Esophagus squamous epithelium (tissue), 4 donors: ENCODE measurements around the gene CCM2L.

ENCODE experiments used
- POLR2A ChIP-seq, 4 donors: fragments of 450-650 bp; IDR thresholded peaks; one replicate each; pipeline ENCODE4 v1.6.1; 2017; ENCODE audit warnings: antibody characterized with exemption in 4 of 4, mild to moderate bottlenecking in 4 of 4, moderate library complexity in 3 of 4
- TF ChIP-seq, protein P1 (sequence below), 6 experiments: fragments of 450-650 bp in 4 of 6; fragments of 200-600 bp in 2 of 6; sonication (generic) in 2 of 6; IDR thresholded peaks; one replicate each; pipeline ENCODE4 v1.5.1; 2016 to 2019; ENCODE audit warnings: antibody characterized with exemption in 6 of 6, mild to moderate bottlenecking in 4 of 6, moderate library complexity in 4 of 6

DNA sequence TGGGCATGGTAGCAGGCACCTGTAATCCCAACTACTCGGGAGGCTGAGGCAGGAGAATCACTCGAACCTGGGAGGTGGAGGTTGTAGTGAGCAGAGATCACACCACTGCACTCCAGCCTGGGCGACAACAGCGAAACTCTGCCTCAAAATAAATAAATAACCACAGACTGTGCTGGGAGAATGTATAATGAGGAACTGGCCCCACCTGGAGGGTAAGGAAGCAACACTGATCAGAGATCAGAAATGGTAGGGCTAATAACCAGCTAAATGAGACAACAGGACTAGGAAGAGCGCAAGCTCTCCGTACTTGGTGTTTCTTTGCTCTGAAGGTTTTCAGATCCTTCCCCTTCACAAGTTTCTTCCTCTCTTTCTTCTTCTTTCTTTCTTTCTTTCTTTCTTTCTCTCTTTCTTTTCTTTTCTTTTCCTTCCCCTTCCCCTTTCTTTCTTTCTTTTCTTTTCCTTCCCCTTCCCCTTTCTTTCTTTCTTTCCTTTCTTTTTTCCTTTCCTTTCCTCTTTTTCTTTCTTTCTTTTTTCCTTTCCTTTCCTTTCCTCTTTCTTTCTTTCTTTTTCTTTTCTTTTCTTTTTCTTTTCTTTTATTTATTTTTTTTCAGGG, 14.6 kb downstream of the CCM2L start:
- TF ChIP-seq, protein P1, sequence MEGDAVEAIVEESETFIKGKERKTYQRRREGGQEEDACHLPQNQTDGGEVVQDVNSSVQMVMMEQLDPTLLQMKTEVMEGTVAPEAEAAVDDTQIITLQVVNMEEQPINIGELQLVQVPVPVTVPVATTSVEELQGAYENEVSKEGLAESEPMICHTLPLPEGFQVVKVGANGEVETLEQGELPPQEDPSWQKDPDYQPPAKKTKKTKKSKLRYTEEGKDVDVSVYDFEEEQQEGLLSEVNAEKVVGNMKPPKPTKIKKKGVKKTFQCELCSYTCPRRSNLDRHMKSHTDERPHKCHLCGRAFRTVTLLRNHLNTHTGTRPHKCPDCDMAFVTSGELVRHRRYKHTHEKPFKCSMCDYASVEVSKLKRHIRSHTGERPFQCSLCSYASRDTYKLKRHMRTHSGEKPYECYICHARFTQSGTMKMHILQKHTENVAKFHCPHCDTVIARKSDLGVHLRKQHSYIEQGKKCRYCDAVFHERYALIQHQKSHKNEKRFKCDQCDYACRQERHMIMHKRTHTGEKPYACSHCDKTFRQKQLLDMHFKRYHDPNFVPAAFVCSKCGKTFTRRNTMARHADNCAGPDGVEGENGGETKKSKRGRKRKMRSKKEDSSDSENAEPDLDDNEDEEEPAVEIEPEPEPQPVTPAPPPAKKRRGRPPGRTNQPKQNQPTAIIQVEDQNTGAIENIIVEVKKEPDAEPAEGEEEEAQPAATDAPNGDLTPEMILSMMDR (IDR thresholded peaks at IDR 0.05): no peak
- TF ChIP-seq POLR2A (IDR thresholded peaks at IDR 0.05): no peak
